AG09319 (cell line): ENCODE results near the gene TMA7B.

Experiments
- DNase-seq: peaks from one replicate; pipeline ENCODE4 v3.0.0-alpha.2; 2010; ENCODE audit warnings: low read depth; ENCODE audit errors: extremely low read depth
- TF ChIP-seq, protein P1 (sequence below): IDR thresholded peaks from 2 replicates; pipeline ENCODE4 v1.5.1; 2011; ENCODE audit warnings: low read depth, mild to moderate bottlenecking, inconsistent platforms, low read length, moderate library complexity

Gene TMA7B

DNA sequence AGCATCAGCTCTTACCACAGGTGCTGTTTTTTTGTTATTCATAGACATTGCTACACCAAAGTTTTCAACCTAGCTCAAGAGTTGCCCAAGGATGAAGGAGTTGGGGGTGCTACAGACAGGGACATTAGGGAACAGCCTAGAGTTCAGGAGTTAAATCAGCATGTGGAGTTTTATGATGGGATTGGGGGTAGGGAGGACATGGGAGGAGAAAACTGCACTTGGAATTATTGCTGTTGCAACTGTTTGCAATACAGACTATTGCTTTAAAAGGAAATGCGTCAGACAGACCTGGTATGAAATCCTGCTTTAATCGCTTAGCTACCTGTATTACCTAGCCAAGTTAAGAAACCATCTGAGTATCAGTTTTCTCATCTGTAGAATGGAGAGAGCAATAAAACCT lies 6.3 kb downstream of the TMA7B start:
- DNase-seq, result no peak
- TF ChIP-seq, protein P1, sequence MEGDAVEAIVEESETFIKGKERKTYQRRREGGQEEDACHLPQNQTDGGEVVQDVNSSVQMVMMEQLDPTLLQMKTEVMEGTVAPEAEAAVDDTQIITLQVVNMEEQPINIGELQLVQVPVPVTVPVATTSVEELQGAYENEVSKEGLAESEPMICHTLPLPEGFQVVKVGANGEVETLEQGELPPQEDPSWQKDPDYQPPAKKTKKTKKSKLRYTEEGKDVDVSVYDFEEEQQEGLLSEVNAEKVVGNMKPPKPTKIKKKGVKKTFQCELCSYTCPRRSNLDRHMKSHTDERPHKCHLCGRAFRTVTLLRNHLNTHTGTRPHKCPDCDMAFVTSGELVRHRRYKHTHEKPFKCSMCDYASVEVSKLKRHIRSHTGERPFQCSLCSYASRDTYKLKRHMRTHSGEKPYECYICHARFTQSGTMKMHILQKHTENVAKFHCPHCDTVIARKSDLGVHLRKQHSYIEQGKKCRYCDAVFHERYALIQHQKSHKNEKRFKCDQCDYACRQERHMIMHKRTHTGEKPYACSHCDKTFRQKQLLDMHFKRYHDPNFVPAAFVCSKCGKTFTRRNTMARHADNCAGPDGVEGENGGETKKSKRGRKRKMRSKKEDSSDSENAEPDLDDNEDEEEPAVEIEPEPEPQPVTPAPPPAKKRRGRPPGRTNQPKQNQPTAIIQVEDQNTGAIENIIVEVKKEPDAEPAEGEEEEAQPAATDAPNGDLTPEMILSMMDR, result no peak

DNA sequence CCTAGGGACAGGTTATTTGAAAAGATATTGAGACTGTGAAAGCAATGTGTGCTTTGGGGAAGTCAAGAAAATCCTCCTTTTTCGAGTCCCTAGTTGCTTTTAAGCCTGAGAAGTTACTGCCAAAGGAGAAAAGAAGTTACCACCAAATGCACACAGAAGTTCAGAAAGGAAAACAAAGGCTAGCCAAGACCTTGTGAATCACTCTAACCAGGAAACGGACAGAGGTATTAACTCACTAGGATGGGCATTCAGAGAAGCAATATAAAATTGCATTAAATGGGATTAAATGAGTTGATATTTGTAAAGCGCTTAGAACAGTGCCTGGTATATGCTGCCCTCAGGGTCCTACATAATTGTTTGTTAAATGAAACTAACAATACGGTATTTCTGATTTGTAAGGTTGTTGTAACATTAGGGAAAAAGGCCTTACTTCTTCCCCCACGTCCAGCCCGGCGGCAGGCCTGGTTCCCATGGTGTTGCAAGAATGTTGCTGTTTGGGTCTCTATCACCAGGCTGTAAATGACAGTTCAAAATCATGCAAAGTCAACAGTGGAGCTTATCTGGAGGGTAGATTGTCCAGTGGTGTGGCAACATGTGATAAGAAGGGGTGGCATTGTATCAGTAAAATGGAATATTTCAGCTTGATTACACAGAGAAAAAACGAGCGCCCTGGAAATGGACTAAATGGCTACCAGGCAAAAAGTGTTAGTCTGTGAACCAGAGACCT lies 7.1 kb downstream of the TMA7B start:
- TF ChIP-seq, protein P1, result no peak
- no peak for DNase-seq

DNA sequence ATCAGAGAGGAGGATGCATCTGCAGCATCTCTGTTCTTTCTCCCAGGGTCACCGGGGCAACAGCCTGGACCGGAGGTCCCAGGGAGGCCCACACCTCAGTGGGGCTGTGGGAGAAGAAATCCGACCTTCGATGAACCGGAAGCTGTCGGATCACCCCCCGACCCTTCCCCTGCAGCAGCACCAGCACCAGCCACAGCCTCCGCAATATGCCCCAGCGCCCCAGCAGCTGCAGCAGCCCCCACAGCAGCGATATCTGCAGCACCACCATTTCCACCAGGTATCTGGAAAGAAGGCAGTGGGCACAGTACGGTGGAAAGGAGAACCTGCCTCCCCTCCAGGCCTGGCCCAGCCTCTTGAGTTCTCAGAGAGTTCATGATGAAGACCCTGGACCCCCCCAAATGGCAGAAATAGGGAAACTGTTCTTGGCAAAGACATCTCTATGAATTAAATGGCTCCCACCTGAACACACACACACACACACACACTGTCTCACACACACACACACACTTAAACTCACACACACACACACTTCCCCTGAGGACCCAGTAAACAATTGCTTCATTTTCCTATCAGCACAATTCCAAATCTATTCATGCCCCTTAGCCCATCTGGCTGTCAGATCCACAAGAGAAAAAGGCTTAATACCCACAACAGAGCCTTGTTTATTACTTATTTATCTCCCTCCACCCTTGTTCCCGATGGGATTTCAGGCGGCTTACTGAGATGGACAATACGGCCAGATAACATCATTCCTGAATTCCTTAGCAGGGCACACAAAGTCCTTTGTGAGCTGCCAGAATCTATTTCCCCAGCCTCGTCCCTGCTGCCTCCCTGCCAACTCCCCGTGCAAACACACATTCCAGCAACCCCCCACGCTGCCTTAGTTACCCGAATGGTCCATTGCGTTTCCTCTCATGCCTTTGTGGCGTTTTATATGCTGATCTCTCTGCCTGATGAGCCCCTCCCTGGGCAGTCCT lies 8.1 kb downstream of the TMA7B start:
- TF ChIP-seq, protein P1, result no peak

DNA sequence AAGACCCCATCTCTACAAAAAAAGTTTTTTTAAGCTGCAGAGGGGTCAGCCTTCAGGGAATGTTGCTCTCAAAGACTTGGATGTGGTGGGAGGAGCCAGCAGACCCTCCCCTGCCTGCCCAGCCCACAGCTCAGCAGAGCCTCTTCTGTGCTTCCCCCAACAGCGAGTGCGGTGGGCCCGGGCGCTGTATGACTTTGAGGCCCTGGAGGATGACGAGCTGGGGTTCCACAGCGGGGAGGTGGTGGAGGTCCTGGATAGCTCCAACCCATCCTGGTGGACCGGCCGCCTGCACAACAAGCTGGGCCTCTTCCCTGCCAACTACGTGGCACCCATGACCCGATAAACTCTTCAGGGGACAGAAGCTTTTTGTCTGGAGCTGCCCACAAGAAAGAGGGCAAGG lies 10.5 kb downstream of the TMA7B start:
- TF ChIP-seq, protein P1, result no peak
- no peak for DNase-seq

More for the DNA sequence above, 8.1 kb downstream of the TMA7B start:
- no peak for DNase-seq

- no peak for DNase-seq
- TF ChIP-seq, protein P1, result no peak
Observed at GRCh38 chr22:39972641-39973040, 12.4 kb downstream of the TMA7B start.

DNA sequence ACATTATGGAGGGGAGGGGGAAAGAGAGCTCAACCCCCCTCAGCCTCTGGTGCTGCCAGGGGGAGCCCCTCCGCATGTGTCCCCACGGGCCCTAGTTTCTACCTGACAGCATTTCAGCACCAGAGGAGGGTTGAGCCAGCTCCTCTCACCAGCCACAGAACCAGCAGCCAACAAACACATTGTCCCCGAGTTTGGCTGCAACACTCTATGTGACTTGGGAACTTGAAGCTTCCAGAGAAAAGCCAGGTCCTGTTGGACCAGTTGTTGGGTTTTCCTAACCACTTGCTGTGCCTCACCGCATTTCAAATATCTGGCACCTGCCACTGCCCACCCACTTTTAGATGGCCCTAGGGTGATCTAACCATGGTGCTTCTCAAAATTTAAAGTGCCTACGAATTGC lies 13.5 kb downstream of the TMA7B start:
- TF ChIP-seq, protein P1, result no peak
- no peak for DNase-seq

- TF ChIP-seq, protein P1, result no peak
- no peak for DNase-seq
Observed at GRCh38 chr22:39974065-39974464, 13.9 kb downstream of the TMA7B start.
